GM12878 (cell line): ENCODE data around the gene STARD13. TPM values are rescaled to one million over a fixed set of nuclear protein-coding genes. Genes with fewer than 3 reads are reported as not detected.

Experiments used
- ATAC-seq: fragments of 200-7000 bp; cut with Tn5 transposase; 3 replicates; pipeline ENCODE4 v1.9.1; 2020; ENCODE audit warnings: mild to moderate bottlenecking, moderate library complexity
- BruUV-seq: library from RNA; stranded (reverse); fragments of 400-500 nt; replicated peaks from 2 replicates; lab custom pipeline; 2021; lab: Mats Ljungman, UMichigan
- CTCF ChIA-PET: fragments of 300-600 bp; sonication (Branson Sonifier 250); formaldehyde crosslinking; extraction: SDS; loops from one replicate; lab custom pipeline; 2021; ENCODE audit warnings: inconsistent platforms; lab: Yijun Ruan, JAX
- POLR2A ChIA-PET: fragments of 350-600 bp; formaldehyde crosslinking; extraction: SDS; loops from one replicate; lab custom pipeline; 2021; ENCODE audit warnings: inconsistent platforms; lab: Charles Lee
- RAD21 ChIA-PET: fragments of 300-600 bp; sonication (Branson Sonifier 250); formaldehyde crosslinking; loops from one replicate; lab custom pipeline; 2023; ENCODE audit warnings: antibody characterized with exemption; ENCODE audit not compliant: unreplicated experiment; lab: Charles Lee
- SMC1A ChIA-PET: fragments of 300-600 bp; sonication (Branson Sonifier 250); formaldehyde crosslinking; loops from one replicate; lab custom pipeline; 2023; ENCODE audit not compliant: unreplicated experiment, uncharacterized antibody; lab: Charles Lee
- DNase-seq: peaks from one replicate; pipeline ENCODE4 v3.0.0-alpha.2; 2011; ENCODE audit warnings: low read depth, low spot score
- FAIRE-seq: peaks from 3 replicates; lab custom pipeline; 2011; peaks lifted over from hg19 to GRCh38; lab: Jason Lieb, UNC
- H2AFZ ChIP-seq: 2 replicates; pipeline ENCODE4 v1.6.0; 2011; ENCODE audit warnings: low read depth, low read length, control low read depth; ENCODE audit not compliant: control insufficient read depth
- H3K27ac ChIP-seq: 2 replicates; pipeline ENCODE4 v1.5.1; 2011; ENCODE audit warnings: control low read depth; ENCODE audit not compliant: control insufficient read depth, insufficient read depth
- H3K27me3 ChIP-seq, 2 experiments: replicated peaks in 1 of 2; 2 replicates each; pipeline versions ENCODE4 v1.6.0 to v1.6.1; 2011; ENCODE audit warnings: low read length in 1 of 2; ENCODE audit not compliant: control insufficient read depth in 2 of 2, insufficient read depth in 2 of 2
- H3K36me3 ChIP-seq, 2 experiments: 2 replicates each; pipeline ENCODE4 v1.5.1; 2011; ENCODE audit warnings: low read length in 1 of 2; ENCODE audit not compliant: control insufficient read depth in 2 of 2, insufficient read depth in 2 of 2
- H3K4me1 ChIP-seq: 2 replicates; pipeline ENCODE4 v1.6.1; 2011; ENCODE audit warnings: mild to moderate bottlenecking, low read length, moderate library complexity, mixed read lengths; ENCODE audit not compliant: control insufficient read depth, insufficient read depth
- H3K4me2 ChIP-seq: 2 replicates; pipeline ENCODE4 v1.6.0; 2011; ENCODE audit warnings: control low read depth; ENCODE audit not compliant: control insufficient read depth, insufficient read depth
- H3K4me3 ChIP-seq: fragments of 200-600 bp; sonication (generic); 2 replicates; pipeline ENCODE4 v1.5.1; 2016
- H3K79me2 ChIP-seq: 2 replicates; pipeline ENCODE4 v1.6.0; 2011; ENCODE audit warnings: low read length; ENCODE audit not compliant: control insufficient read depth, insufficient read depth
- H3K9ac ChIP-seq: 2 replicates; pipeline ENCODE4 v1.8.0; 2011; ENCODE audit warnings: low read length, control low read depth, mixed read lengths; ENCODE audit not compliant: control insufficient read depth, insufficient read depth
- H3K9me3 ChIP-seq: replicated peaks from 3 replicates; pipeline ENCODE4 v1.5.1; 2011; ENCODE audit warnings: mild to moderate bottlenecking, low read length; ENCODE audit not compliant: control insufficient read depth, insufficient read depth
- H4K20me1 ChIP-seq: 2 replicates; pipeline ENCODE4 v1.6.0; 2011; ENCODE audit not compliant: control insufficient read depth, insufficient read depth
- PML ChIP-seq: IDR thresholded peaks from 2 replicates; pipeline ENCODE4 v1.6.1; 2012; ENCODE audit warnings: low read length, inconsistent platforms
- POLR2AphosphoS5 ChIP-seq: IDR thresholded peaks from 2 replicates; pipeline ENCODE4 v1.6.1; 2011; ENCODE audit warnings: mild to moderate bottlenecking, low read length, inconsistent platforms
- POU2F2 ChIP-seq: IDR thresholded peaks from 3 replicates; pipeline ENCODE4 v1.6.1; 2011; ENCODE audit warnings: low read depth, mild to moderate bottlenecking, low read length, borderline replicate concordance
- RELA ChIP-seq: fragments of 450-650 bp; IDR thresholded peaks from 2 replicates; pipeline ENCODE4 v1.8.0; 2014; ENCODE audit warnings: borderline replicate concordance; ENCODE audit not compliant: partially characterized antibody
- SMC3 ChIP-seq: IDR thresholded peaks from 2 replicates; pipeline ENCODE4 v1.6.1; 2011; ENCODE audit warnings: low read length, improper control_type of control experiment, borderline replicate concordance
- WGBS: methylation state at CpG from one replicate; pipeline ENCODE4 v1.1.6; 2016; ENCODE audit warnings: low lambda C conversion rate; ENCODE audit not compliant: insufficient replicate concordance, insufficient coverage; ENCODE audit errors: missing lambda C conversion rate; 5-methylcytosine and 5-hydroxymethylcytosine counted together
- in situ Hi-C: fragments of 300-500 bp; cut with MboI; formaldehyde crosslinking; loops from 9 replicates; pipeline ENCODE4 v1.14.3; 2018; ENCODE audit warnings: mixed read lengths
- intact Hi-C: fragments of 100-400 bp; cut with micrococcal nuclease; formaldehyde crosslinking; loops from one replicate; pipeline ENCODE4 v1.14.2; 2022; ENCODE audit not compliant: unreplicated experiment
- polyA plus RNA-seq, 11 experiments: library from polyadenylated mRNA; depleted of rRNA in 4 of 11; unstranded in 6 of 11; stranded (reverse) in 5 of 11; fragments of >200 nt; fragmentation: Nextera tagmentation in 4 of 11; fragmentation: Illumina TruSeq in 1 of 11; extraction: Ambion mirVana in 4 of 11; extraction: Trizol in 1 of 11; gene quantifications; 1 replicate in 1 of 11; 2 replicates in 10 of 11; pipeline versions ENCODE4 v1.2.1 to v1.2.3, GENCODE V29; 2011 to 2016; ENCODE audit warnings: inconsistent platforms in 2 of 11, missing spikeins in 2 of 11, low read depth in 1 of 11
- total RNA-seq, 4 experiments: library from RNA; depleted of rRNA in 3 of 4; stranded (reverse); fragments of >200 nt in 3 of 4; fragmentation: Illumina TruSeq in 1 of 4; extraction: Trizol in 1 of 4; gene quantifications; 2 replicates each; pipeline versions ENCODE4 v1.2.1 to v1.2.3, GENCODE V29; 2013 to 2021
- TF ChIP-seq, protein P1 (sequence below): fragments of 150-350 bp; IDR thresholded peaks from 2 replicates; pipeline ENCODE4 v1.6.1; 2016; ENCODE audit warnings: low read depth, low read length

STARD13 gene
- total and polyA plus RNA-seq, 10 of the 15 experiments (the other 5 are each of a cell fraction or from before 2014, with no cell fraction given) = 4.0 to 41.6 (median 10.1) TPM

DNA sequence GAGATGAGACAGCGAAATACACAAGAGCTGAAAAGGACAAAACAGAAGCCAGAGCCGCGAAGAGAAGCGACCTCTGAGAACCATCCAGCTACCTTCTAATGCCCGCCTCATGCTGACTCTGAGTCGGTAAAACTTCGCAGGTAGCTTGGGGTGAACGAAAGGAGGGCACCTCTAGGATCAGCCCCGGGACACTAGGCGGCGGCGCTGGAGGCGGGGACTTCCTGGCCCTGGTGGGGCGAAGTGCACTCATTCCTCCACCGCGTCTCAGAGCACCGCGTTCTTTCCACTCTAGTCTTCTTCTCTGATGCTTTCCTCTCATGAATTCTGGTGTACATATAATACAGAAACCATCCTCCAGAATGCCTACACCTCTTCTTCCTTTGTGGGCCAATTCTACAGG is 219.2 kb downstream of the STARD13 start:
- H3K79me2 ChIP-seq = no peaks in the 10 kb centered on the region
- no peaks in the 10 kb centered on the region for H3K27me3 ChIP-seq
- ATAC-seq (no peak), DNase-seq (no peak), FAIRE-seq (no peak)
- H2AFZ ChIP-seq = no peak overlapping the region
- no peak overlapping the region for H3K4me2 ChIP-seq
- 94% methylated on average over 18 of the region's 18 CpGs for WGBS
- no peaks in the 10 kb centered on the region; the same call in 2 of the 3 replicates for H3K9me3 ChIP-seq
- H3K4me1 ChIP-seq = no peaks in the 10 kb centered on the region
- RAD21 ChIA-PET = no interaction called here
- H3K9ac ChIP-seq = no peak overlapping the region
- CTCF ChIA-PET = no interaction called here
- in situ Hi-C loops (no loop called here), intact Hi-C loops (loop anchor here (10.0 kb wide), 1 partner anchor 468 kb away; no protein-coding TSS in a partner anchor)
- SMC1A ChIA-PET = no interaction called here
- H4K20me1 ChIP-seq = no peaks in the 10 kb centered on the region
- H3K27ac ChIP-seq = no peak overlapping the region
- no peak for TF ChIP-seq POLR2AphosphoS5
- no peak for TF ChIP-seq RELA
- no peak for TF ChIP-seq PML
- TF ChIP-seq, protein P1, sequence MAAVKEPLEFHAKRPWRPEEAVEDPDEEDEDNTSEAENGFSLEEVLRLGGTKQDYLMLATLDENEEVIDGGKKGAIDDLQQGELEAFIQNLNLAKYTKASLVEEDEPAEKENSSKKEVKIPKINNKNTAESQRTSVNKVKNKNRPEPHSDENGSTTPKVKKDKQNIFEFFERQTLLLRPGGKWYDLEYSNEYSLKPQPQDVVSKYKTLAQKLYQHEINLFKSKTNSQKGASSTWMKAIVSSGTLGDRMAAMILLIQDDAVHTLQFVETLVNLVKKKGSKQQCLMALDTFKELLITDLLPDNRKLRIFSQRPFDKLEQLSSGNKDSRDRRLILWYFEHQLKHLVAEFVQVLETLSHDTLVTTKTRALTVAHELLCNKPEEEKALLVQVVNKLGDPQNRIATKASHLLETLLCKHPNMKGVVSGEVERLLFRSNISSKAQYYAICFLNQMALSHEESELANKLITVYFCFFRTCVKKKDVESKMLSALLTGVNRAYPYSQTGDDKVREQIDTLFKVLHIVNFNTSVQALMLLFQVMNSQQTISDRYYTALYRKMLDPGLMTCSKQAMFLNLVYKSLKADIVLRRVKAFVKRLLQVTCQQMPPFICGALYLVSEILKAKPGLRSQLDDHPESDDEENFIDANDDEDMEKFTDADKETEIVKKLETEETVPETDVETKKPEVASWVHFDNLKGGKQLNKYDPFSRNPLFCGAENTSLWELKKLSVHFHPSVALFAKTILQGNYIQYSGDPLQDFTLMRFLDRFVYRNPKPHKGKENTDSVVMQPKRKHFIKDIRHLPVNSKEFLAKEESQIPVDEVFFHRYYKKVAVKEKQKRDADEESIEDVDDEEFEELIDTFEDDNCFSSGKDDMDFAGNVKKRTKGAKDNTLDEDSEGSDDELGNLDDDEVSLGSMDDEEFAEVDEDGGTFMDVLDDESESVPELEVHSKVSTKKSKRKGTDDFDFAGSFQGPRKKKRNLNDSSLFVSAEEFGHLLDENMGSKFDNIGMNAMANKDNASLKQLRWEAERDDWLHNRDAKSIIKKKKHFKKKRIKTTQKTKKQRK = no peak
- TF ChIP-seq SMC3 = no peak
- TF ChIP-seq POU2F2 = no peak
- BruUV-seq = no TSS peak
- POLR2A ChIA-PET = no interaction called here
- H3K36me3 ChIP-seq = no peaks in the 10 kb centered on the region
- H3K4me3 ChIP-seq = no peak overlapping the region
